NCI-H2196 treated with DMSO at 0.1 percent for 48 hours (cell line): Measurements from ENCODE around the gene LEKR1.
"Not testable (repeated sequence)": the region's sequence is repeated elsewhere in the genome, so short reads cannot be mapped to it uniquely, and the experiment has no call there.

Experiments
- DNase-seq: peaks from one replicate; lab custom pipeline; 2025; ENCODE audit not compliant: unreplicated experiment; lab: John Stamatoyannopoulos, UW

Gene LEKR1

GRCh38 chr3:156803952-156804741 lies 22.0 kb upstream of the LEKR1 start:
- DNase-seq, result no peak

GRCh38 chr3:156806698-156807097 lies 19.5 kb upstream of the LEKR1 start:
- no peak for DNase-seq

DNA sequence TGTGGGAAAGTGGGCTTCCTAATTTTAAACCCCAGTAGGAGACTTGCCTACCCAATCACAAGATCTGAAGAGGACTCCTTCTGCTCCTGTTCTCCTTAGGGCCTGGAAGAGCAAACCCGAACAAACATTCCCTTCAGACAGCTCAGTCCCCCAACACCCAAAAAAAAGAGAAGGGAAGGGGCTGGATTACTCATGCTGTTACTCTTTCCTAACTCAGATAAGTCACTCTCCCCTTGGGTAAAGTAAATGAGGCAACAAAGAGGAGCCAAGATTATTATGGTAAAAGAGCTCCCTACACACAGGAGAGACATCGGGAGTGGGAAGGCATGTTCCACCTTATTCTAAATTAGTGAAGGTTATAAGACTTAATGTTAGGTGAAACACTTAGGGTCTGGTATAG lies 18.1 kb upstream of the LEKR1 start:
- no peak for DNase-seq

DNA sequence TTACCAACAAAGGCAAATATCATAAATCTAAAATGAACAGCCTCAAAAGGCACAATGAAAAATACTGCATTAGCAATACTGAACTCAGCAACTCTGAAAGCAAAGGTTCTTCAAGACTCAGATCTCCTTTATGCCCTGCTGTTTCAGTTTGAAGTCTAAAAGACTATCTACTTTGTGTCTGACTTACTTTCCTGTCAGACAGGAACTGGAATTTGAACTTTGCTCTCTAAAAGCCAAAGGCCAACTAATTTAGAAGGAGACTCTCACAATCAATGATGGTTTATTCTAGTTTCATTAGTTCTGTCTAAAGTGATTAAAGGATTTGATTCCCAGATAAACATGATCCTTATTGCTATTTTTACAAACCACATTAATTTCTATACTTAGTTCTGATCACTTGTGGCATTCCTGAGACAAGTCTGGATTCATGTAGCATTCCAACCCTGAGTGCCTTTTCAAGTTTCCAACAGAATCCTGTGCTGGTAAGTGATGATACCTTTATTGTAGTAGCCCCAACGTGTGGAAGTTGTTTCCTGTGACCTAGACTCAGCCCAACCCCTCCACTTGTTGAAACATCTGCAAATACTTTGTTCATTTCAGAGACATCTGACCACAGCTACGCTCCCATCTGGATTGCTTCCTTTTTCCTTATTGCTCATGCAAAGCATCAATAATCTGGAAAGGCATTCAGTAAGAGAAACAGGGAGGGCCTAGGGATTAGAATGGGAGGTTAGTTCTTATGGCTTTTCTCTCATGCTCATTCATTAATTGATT lies 14.9 kb upstream of the LEKR1 start:
- no peak for DNase-seq

GRCh38 chr3:156812521-156813335 lies 13.4 kb upstream of the LEKR1 start:
- DNase-seq, result peak; percentile 31

GRCh38 chr3:156814295-156814694 lies 11.9 kb upstream of the LEKR1 start:
- no peak for DNase-seq

DNA sequence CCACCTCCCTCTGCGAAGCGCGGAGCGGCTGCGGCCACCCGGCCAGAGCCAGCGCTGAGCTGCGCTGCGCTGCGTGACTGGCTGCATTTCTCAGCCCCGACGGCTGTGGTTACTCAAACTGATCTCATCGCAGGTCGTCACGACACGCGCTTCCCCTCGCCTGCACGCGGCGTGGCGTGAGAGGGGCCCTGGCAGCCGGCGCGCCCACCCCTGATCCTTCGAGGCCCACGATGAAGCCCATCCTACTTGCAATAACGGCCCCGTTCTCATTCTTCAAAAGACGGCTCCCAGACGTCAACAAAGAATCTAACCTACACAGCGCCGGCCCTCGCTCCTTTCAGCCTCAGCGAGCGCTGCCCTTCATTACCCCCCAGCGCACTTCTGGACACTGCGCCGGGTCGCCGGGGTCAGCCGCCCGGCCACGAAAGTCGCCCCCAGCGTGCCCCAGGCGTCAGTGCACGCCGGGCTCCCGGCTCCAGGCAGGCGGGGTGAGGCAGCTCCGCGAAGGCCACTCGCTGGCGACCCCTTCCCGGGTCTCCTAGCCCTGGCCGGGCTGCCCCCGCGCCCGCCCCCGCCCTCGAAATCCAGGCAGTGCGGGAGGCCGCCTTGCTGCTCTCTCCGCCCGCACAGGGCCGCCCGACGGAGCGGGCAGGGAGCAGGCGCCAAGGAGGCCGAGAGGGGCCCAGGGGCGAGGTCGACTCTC lies 9.9 kb upstream of the LEKR1 start:
- DNase-seq, result peak; percentile 7

- peak; percentile 75 for DNase-seq
These were observed 9.1 kb upstream of the LEKR1 start for GRCh38 chr3:156816794-156817645.

GRCh38 chr3:156817646-156818272 lies 8.4 kb upstream of the LEKR1 start:
- DNase-seq, result no peak

DNA sequence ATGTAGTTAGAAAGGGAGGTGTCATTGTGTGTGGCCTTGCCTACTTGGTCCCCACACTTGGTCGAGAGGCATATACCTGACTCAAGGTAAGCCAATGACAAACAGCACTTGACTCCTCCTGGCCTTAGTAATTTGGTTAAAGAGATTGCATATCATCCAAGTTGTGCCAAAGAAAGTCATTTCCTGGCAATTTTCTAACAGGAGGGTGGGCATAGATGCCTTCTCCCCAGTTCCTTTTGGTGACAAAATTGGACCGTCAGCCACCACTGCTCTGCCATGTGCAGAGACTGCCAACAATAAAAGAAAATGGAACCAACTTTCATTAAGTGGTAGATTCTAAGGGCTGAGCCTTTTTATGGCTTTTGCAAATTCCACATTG lies 7.9 kb upstream of the LEKR1 start:
- DNase-seq, result no peak

DNA sequence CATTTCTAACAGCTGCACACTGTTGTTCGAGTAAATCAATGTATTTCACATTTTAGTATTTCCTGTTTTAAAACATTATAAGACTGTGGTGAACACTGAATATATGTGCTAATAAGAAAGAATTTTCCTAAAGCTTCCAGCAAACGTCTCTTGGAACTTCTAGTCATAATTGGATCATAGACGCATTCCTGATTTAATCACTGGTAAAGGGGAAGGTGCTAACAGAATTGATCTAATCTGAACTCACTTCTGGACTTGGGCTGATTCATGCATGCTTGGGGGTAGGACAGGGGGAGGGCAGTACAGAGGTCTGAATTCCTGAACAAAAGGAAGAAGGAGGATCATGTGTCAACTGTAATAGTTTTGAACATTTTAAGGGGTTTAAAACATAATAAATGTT lies 7.3 kb upstream of the LEKR1 start:
- no peak for DNase-seq

DNA sequence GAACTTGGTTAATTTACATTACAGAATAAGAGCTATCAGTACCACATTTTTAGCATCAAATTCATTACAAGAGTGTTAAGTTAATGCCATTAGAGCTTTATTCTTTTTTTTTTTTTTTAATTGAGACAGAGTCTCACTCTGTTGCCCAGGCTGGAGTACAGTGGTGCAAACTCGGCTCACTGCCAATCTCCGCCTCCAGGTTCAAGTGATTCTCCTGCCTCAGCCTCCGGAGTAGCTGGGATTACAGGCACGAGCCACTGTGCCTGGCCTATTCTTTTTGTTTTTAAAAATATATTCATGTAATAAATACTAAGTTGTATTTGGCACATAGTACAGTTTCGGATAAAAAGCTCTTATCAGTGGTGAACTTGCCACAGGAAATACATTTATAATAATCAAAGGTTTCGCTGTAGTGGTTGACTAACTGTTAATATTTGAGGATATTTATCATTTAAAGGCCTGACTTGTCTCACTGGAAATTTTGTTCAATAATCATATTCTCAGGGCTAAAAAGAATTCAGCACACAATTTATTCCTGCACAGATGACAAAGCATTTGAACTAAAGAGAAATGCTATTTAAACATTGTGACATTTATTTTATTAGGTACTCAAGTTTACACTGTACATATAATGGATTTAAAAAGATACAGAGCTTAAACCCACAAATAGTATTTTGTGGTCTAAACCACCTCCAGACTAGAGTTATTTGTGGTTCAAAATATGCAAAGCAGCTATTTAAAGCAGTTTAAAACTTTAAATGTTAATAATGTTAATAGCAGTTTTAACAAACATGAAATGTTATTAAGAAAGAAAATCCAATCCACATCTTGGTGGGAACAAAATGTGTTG lies 6.1 kb upstream of the LEKR1 start:
- no peak for DNase-seq

DNA sequence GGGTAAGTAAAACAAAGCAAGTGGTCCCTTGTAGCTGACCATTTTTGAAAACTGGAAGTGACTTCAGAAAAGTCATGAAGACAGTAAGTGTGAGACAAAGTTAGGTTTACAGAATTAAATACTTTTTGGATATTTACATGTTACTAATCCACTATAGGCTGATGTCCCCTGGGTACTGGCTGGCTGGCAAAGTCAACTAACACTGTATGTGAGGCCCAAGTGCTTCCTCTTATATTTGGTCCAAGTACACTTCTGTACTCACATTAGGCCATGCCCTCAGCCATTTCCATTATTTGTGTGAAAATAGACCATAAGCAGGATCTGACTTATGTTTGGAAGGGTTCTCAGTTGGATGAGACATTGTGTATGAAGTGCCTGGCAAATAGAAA lies 5.5 kb upstream of the LEKR1 start:
- DNase-seq, result no peak

- DNase-seq, result not testable (repeated sequence)
These were observed 3.4 kb upstream of the LEKR1 start for GRCh38 chr3:156822626-156823260.

- no peak for DNase-seq
These were observed 384 bp upstream of the LEKR1 start for GRCh38 chr3:156825795-156826143.

GRCh38 chr3:156826896-156827882 lies 1.0 kb downstream of the LEKR1 start:
- no peak for DNase-seq

DNA sequence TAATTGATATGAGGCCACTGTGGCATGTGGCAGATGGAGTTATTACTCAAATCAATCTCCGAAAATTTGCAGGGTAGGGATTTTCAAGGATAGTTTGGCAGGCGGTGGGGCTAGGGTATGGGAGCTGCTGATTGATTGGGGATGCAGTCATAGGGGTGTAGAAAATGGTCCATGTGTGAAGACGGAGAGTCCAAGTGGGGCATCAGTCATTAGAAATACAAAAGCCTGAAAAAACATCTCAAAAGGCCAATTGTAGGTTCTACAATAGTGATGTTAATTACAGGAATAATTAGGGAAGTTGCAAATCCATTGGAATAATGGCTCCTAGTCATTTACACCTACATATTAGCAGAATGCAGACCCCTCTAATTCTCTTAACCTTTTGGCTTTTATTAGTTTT lies 4.9 kb downstream of the LEKR1 start:
- DNase-seq, result no peak
